HEK293 (cell line): ENCODE measurements around the gene DCST1.
A peak's percentile ranks its signal among the peaks of the same experiment; 100 is the strongest.

Experiments
- BCL11A ChIP-seq: fragments of 450-650 bp; formaldehyde crosslinking; IDR thresholded peaks from 2 replicates; pipeline ENCODE4 v1.5.1; 2016; ENCODE audit warnings: low read depth, missing biosample characterization, missing genetic modification characterization
- HIC1 ChIP-seq: fragments of 450-650 bp; formaldehyde crosslinking; IDR thresholded peaks from 2 replicates; pipeline ENCODE4 v1.5.1; 2016; ENCODE audit warnings: missing biosample characterization, missing genetic modification characterization
- MYNN ChIP-seq: fragments of 450-650 bp; formaldehyde crosslinking; IDR thresholded peaks from 2 replicates; pipeline ENCODE4 v1.5.1; 2016; ENCODE audit warnings: missing biosample characterization, missing genetic modification characterization, borderline replicate concordance
- SALL2 ChIP-seq: fragments of 450-650 bp; formaldehyde crosslinking; IDR thresholded peaks from 2 replicates; pipeline ENCODE4 v1.5.0; 2017; ENCODE audit warnings: missing biosample characterization, mild to moderate bottlenecking, missing genetic modification characterization, borderline replicate concordance
- ZBTB11 ChIP-seq: fragments of 450-650 bp; formaldehyde crosslinking; conservative IDR thresholded peaks from 2 replicates; pipeline ENCODE4 v1.5.1; 2016; ENCODE audit warnings: low read depth, missing biosample characterization, missing genetic modification characterization
- ZEB2 ChIP-seq: fragments of 450-650 bp; formaldehyde crosslinking; IDR thresholded peaks from 2 replicates; pipeline ENCODE4 v1.5.1; 2016; ENCODE audit warnings: missing biosample characterization, missing genetic modification characterization
- ZNF10 ChIP-seq: fragments of 450-650 bp; formaldehyde crosslinking; IDR thresholded peaks from 2 replicates; pipeline ENCODE4 v1.5.1; 2017; ENCODE audit warnings: missing biosample characterization, missing genetic modification characterization
- ZNF132 ChIP-seq: fragments of 450-650 bp; formaldehyde crosslinking; IDR thresholded peaks from 2 replicates; pipeline ENCODE4 v1.5.1; 2017; ENCODE audit warnings: missing biosample characterization, missing genetic modification characterization, borderline replicate concordance
- ZNF140 ChIP-seq: fragments of 450-650 bp; formaldehyde crosslinking; IDR thresholded peaks from 2 replicates; pipeline ENCODE4 v1.5.1; 2016; ENCODE audit warnings: missing biosample characterization, missing genetic modification characterization
- ZNF146 ChIP-seq: fragments of 450-650 bp; formaldehyde crosslinking; IDR thresholded peaks from 2 replicates; pipeline ENCODE4 v1.5.1; 2016; ENCODE audit warnings: missing biosample characterization, missing genetic modification characterization
- ZNF157 ChIP-seq: fragments of 450-650 bp; formaldehyde crosslinking; IDR thresholded peaks from 2 replicates; pipeline ENCODE4 v1.5.1; 2016; ENCODE audit warnings: missing biosample characterization, missing genetic modification characterization
- ZNF175 ChIP-seq: fragments of 450-650 bp; formaldehyde crosslinking; IDR thresholded peaks from 2 replicates; pipeline ENCODE4 v1.5.1; 2016; ENCODE audit warnings: missing biosample characterization, missing genetic modification characterization
- ZNF2 ChIP-seq: fragments of 450-650 bp; formaldehyde crosslinking; IDR thresholded peaks from 2 replicates; pipeline ENCODE4 v1.5.1; 2016; ENCODE audit warnings: missing biosample characterization, missing genetic modification characterization
- ZNF221 ChIP-seq: fragments of 450-650 bp; formaldehyde crosslinking; IDR thresholded peaks from 2 replicates; pipeline ENCODE4 v1.5.1; 2017; ENCODE audit warnings: missing biosample characterization, missing genetic modification characterization, borderline replicate concordance
- ZNF248 ChIP-seq: fragments of 450-650 bp; formaldehyde crosslinking; IDR thresholded peaks from 2 replicates; pipeline ENCODE4 v1.5.1; 2017; ENCODE audit warnings: missing biosample characterization, missing genetic modification characterization
- ZNF266 ChIP-seq: fragments of 450-650 bp; formaldehyde crosslinking; IDR thresholded peaks from 2 replicates; pipeline ENCODE4 v1.5.1; 2016; ENCODE audit warnings: missing biosample characterization, missing genetic modification characterization, low read depth
- ZNF335 ChIP-seq: fragments of 450-650 bp; formaldehyde crosslinking; conservative IDR thresholded peaks from 2 replicates; pipeline ENCODE4 v1.5.1; 2016; ENCODE audit warnings: missing biosample characterization, missing genetic modification characterization
- ZNF473 ChIP-seq: fragments of 450-650 bp; formaldehyde crosslinking; IDR thresholded peaks from 2 replicates; pipeline ENCODE4 v1.5.1; 2017; ENCODE audit warnings: missing biosample characterization, missing genetic modification characterization
- ZNF513 ChIP-seq: fragments of 450-650 bp; IDR thresholded peaks from 2 replicates; pipeline ENCODE4 v1.5.1; 2018; ENCODE audit warnings: missing biosample characterization, missing genetic modification characterization
- ZNF610 ChIP-seq: fragments of 450-650 bp; formaldehyde crosslinking; IDR thresholded peaks from 2 replicates; pipeline ENCODE4 v1.5.1; 2016; ENCODE audit warnings: missing biosample characterization, missing genetic modification characterization, borderline replicate concordance
- ZNF626 ChIP-seq: fragments of 450-650 bp; sonication (Bioruptor Pico); formaldehyde crosslinking; IDR thresholded peaks from 2 replicates; pipeline ENCODE4 v1.5.1; 2018; ENCODE audit warnings: missing biosample characterization, missing genetic modification characterization, inconsistent platforms
- ZNF629 ChIP-seq: fragments of 450-650 bp; formaldehyde crosslinking; IDR thresholded peaks from 2 replicates; pipeline ENCODE4 v1.5.1; 2017; ENCODE audit warnings: missing biosample characterization, missing genetic modification characterization
- ZNF777 ChIP-seq: fragments of 450-650 bp; formaldehyde crosslinking; IDR thresholded peaks from 2 replicates; pipeline ENCODE4 v1.5.1; 2017; ENCODE audit warnings: missing biosample characterization, missing genetic modification characterization, borderline replicate concordance
- ZNF791 ChIP-seq: fragments of 450-650 bp; formaldehyde crosslinking; IDR thresholded peaks from 2 replicates; pipeline ENCODE4 v1.5.1; 2016; ENCODE audit warnings: missing biosample characterization, missing genetic modification characterization
- ZNF792 ChIP-seq: fragments of 450-650 bp; formaldehyde crosslinking; IDR thresholded peaks from 2 replicates; pipeline ENCODE4 v1.5.1; 2016; ENCODE audit warnings: missing biosample characterization, missing genetic modification characterization
- ZSCAN18 ChIP-seq: fragments of 450-650 bp; formaldehyde crosslinking; IDR thresholded peaks from 2 replicates; pipeline ENCODE4 v1.5.1; 2016; ENCODE audit warnings: missing biosample characterization, missing genetic modification characterization
- TF ChIP-seq, protein P1 (sequence below): fragments of 450-650 bp; formaldehyde crosslinking; IDR thresholded peaks from 2 replicates; pipeline ENCODE4 v1.5.1; 2016; ENCODE audit warnings: missing biosample characterization, missing genetic modification characterization, low read depth
- TF ChIP-seq, protein P2 (sequence below): sonication (generic); formaldehyde crosslinking; IDR thresholded peaks from 2 replicates; pipeline ENCODE4 v1.8.1; 2022; ENCODE audit warnings: mild to moderate bottlenecking, moderate library complexity, missing genetic modification reagents

DCST1 gene

GRCh38 chr1:155017041-155017945, 16.3 kb upstream of the DCST1 start (continued):
- TF ChIP-seq ZBTB11 (tag by site-specific recombination): peak; percentile 47
- no peak for TF ChIP-seq ZNF777 (tag by site-specific recombination)
- no peak for TF ChIP-seq ZSCAN18 (tag by site-specific recombination)
- no peak; the same call in 1 of the 2 replicates for TF ChIP-seq MYNN
- peak; percentile 85 for TF ChIP-seq ZNF629 (tag by site-specific recombination)
- TF ChIP-seq ZNF140: no peak
- no peak for TF ChIP-seq SALL2
- peak; percentile 54; the same call in 1 of the 2 replicates for TF ChIP-seq ZNF10 (tag by site-specific recombination)
- peak; percentile 98 for TF ChIP-seq ZNF610
- peak; percentile 100 for TF ChIP-seq HIC1 (tag by site-specific recombination)
- TF ChIP-seq ZNF473 (tag by site-specific recombination): no peak
- TF ChIP-seq ZNF792: 0 out of 2 replicates have a peak, but pooled peaks have one; percentile 21
- no peak for TF ChIP-seq ZNF513
- no peak for TF ChIP-seq ZNF626 (tag by site-specific recombination)
- no peak for TF ChIP-seq ZNF791 (tag by site-specific recombination)
- TF ChIP-seq ZNF248 (tag by site-specific recombination): no peak
- TF ChIP-seq BCL11A (tag by site-specific recombination): peak; percentile 95
- no peak for TF ChIP-seq ZNF266 (tag by site-specific recombination)
- TF ChIP-seq ZNF221 (tag by site-specific recombination): no peak
- TF ChIP-seq ZNF132 (tag by site-specific recombination): no peak
- no peak for TF ChIP-seq ZNF175 (tag by site-specific recombination)
- peak; percentile 13; the same call in 1 of the 2 replicates for TF ChIP-seq ZNF146
- peak; percentile 99 for TF ChIP-seq ZEB2 (tag by site-specific recombination)
- peak; percentile 72 for TF ChIP-seq ZNF335 (tag by site-specific recombination)
- TF ChIP-seq, protein P1, sequence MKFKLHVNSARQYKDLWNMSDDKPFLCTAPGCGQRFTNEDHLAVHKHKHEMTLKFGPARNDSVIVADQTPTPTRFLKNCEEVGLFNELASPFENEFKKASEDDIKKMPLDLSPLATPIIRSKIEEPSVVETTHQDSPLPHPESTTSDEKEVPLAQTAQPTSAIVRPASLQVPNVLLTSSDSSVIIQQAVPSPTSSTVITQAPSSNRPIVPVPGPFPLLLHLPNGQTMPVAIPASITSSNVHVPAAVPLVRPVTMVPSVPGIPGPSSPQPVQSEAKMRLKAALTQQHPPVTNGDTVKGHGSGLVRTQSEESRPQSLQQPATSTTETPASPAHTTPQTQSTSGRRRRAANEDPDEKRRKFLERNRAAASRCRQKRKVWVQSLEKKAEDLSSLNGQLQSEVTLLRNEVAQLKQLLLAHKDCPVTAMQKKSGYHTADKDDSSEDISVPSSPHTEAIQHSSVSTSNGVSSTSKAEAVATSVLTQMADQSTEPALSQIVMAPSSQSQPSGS (tag by site-specific recombination): no peak
- TF ChIP-seq ZNF2 (tag by site-specific recombination): peak; percentile 94
- TF ChIP-seq, protein P2, sequence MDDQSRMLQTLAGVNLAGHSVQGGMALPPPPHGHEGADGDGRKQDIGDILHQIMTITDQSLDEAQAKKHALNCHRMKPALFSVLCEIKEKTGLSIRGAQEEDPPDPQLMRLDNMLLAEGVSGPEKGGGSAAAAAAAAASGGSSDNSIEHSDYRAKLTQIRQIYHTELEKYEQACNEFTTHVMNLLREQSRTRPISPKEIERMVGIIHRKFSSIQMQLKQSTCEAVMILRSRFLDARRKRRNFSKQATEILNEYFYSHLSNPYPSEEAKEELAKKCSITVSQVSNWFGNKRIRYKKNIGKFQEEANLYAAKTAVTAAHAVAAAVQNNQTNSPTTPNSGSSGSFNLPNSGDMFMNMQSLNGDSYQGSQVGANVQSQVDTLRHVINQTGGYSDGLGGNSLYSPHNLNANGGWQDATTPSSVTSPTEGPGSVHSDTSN (CRISPR knock-in tag): 0 out of 2 replicates have a peak, but pooled peaks have one; percentile 15
- no peak for TF ChIP-seq ZNF157
